T-helper 22 cell (primary cell): Measurements from ENCODE around the gene COPS4.

Source experiments
- DNase-seq: peaks from one replicate; pipeline ENCODE4 v3.0.0-alpha.2; 2020; ENCODE audit warnings: low read depth

The COPS4 gene

GRCh38 chr4:83124111-83124780 lies 89.3 kb downstream of the COPS4 start:
- no peak for DNase-seq
